Colonic mucosa (tissue), 4 donors: ENCODE data around the gene PAPPA. TPM values are rescaled to one million over a fixed set of nuclear protein-coding genes. Genes with fewer than 3 reads are reported as not detected.

Experiments used
- DNase-seq: peaks from one replicate; pipeline ENCODE4 v3.0.0-alpha.2; 2020
- H3K27ac ChIP-seq: fragments of 200-600 bp; one replicate; pipeline ENCODE4 v1.8.0; 2021
- H3K27me3 ChIP-seq: fragments of 200-600 bp; one replicate; pipeline ENCODE4 v1.8.0; 2021
- H3K36me3 ChIP-seq: fragments of 200-600 bp; one replicate; pipeline ENCODE4 v1.8.0; 2021
- H3K4me1 ChIP-seq: fragments of 200-600 bp; one replicate; pipeline ENCODE4 v1.8.0; 2021; ENCODE audit warnings: mild to moderate bottlenecking
- H3K4me3 ChIP-seq: fragments of 200-600 bp; one replicate; pipeline ENCODE4 v1.8.0; 2021
- H3K9ac ChIP-seq, 2 donors: one replicate each; pipeline ENCODE4 v1.7.0; 2013; ENCODE audit warnings: control low read depth in 2 of 2, low read depth in 2 of 2, low read length in 2 of 2
- H3K9me3 ChIP-seq: fragments of 200-600 bp; one replicate; pipeline ENCODE4 v1.8.0; 2021
- CTCF ChIP-seq: fragments of 200-600 bp; IDR thresholded peaks from one replicate; pipeline ENCODE4 v1.8.0; 2022; ENCODE audit warnings: antibody characterized with exemption, mild to moderate bottlenecking
- intact Hi-C: fragments of 100-400 bp; cut with DNase I; formaldehyde crosslinking; loops from one replicate; pipeline ENCODE4 v1.14.1; 2022
- total RNA-seq, 2 donors: library from RNA; stranded (reverse); fragmentation: NEBNext Ultra II Directional in 1 of 2; extraction: Animal tissue kit (Norgen Biotek cat#: 25700) in 1 of 2; gene quantifications; one replicate each; pipeline ENCODE4 v1.2.1, GENCODE V29; 2021
- donor health status: healthy.
- donor health status: DM: no; HTN: no; CAD: no.
- donor health status: DM: no; HTN: no; CAD: no.

The PAPPA gene
- total RNA-seq, 2 donors from 2014 or later = 0.99 to 1.2 TPM

- Histone ChIP-seq H3K27me3 (no peaks in the 10 kb centered on the region), H3K4me1 (no peaks in the 10 kb centered on the region), H3K36me3 (no peaks in the 10 kb centered on the region), H3K9ac (no peak overlapping the region), H3K27ac (no peak overlapping the region), H3K4me3 (no peak overlapping the region), H3K9me3 (no peaks in the 10 kb centered on the region)
- intact Hi-C loops = no loop called here
- no peak for TF ChIP-seq CTCF
- no peak for DNase-seq
These were observed 76.6 kb downstream of the PAPPA start for GRCh38 chr9:116230051-116230632.

- intact Hi-C loops = no loop called here
- Histone ChIP-seq H3K27me3 (no peaks in the 10 kb centered on the region), H3K27ac (no peak overlapping the region)
These were observed 79.0 kb downstream of the PAPPA start for GRCh38 chr9:116232424-116233159.

GRCh38 chr9:116233160-116233530 lies 79.6 kb downstream of the PAPPA start:
- H3K27ac ChIP-seq = no peak overlapping the region
- no peaks in the 10 kb centered on the region for H3K9me3 ChIP-seq
- H3K36me3 ChIP-seq = no peaks in the 10 kb centered on the region
- H3K4me3 ChIP-seq = no peak overlapping the region
- TF ChIP-seq CTCF = no peak
- no peaks in the 10 kb centered on the region for H3K27me3 ChIP-seq
- DNase-seq = no peak
- intact Hi-C loops = no loop called here
- no peak overlapping the region for H3K9ac ChIP-seq
- no peaks in the 10 kb centered on the region for H3K4me1 ChIP-seq

More at GRCh38 chr9:116232424-116233159, 79.0 kb downstream of the PAPPA start:
- H3K9ac ChIP-seq = no peak overlapping the region
- no peaks in the 10 kb centered on the region for H3K9me3 ChIP-seq
- no peak for TF ChIP-seq CTCF
- H3K4me3 ChIP-seq = no peak overlapping the region
- no peak for DNase-seq
- H3K36me3 ChIP-seq = no peaks in the 10 kb centered on the region
- no peaks in the 10 kb centered on the region for H3K4me1 ChIP-seq

- Histone ChIP-seq H3K27ac (no peak overlapping the region), H3K9me3 (no peaks in the 10 kb centered on the region), H3K9ac (no peak overlapping the region), H3K36me3 (no peaks in the 10 kb centered on the region), H3K4me3 (no peak overlapping the region), H3K4me1 (no peaks in the 10 kb centered on the region), H3K27me3 (no peaks in the 10 kb centered on the region)
- intact Hi-C loops = no loop called here
- no peak for TF ChIP-seq CTCF
- DNase-seq = no peak
These were observed 80.5 kb downstream of the PAPPA start for GRCh38 chr9:116234081-116234480.

- Histone ChIP-seq H3K36me3 (no peaks in the 10 kb centered on the region), H3K9me3 (no peaks in the 10 kb centered on the region), H3K4me3 (no peak overlapping the region), H3K27ac (no peak overlapping the region), H3K27me3 (no peaks in the 10 kb centered on the region), H3K9ac (no peak overlapping the region), H3K4me1 (no peaks in the 10 kb centered on the region)
- intact Hi-C loops = no loop called here
- TF ChIP-seq CTCF = no peak
- DNase-seq = no peak
These were observed 83.4 kb downstream of the PAPPA start for GRCh38 chr9:116236979-116237378.
